22Rv1 (cell line): ENCODE measurements around the gene FLNB.
"Not testable (repeated sequence)": the region's sequence is repeated elsewhere in the genome, so short reads cannot be mapped to it uniquely, and the experiment has no call there.

ENCODE experiments used
- H3K27ac ChIP-seq: fragments of 450-650 bp; 2 replicates; pipeline ENCODE4 v1.5.1; 2017
- CTCF ChIP-seq: fragments of 450-650 bp; IDR thresholded peaks from 2 replicates; pipeline ENCODE4 v1.5.1; 2017; ENCODE audit warnings: mild to moderate bottlenecking
- ZFX ChIP-seq: fragments of 450-650 bp; IDR thresholded peaks from 2 replicates; pipeline ENCODE4 v1.6.1; 2017; ENCODE audit warnings: antibody characterized with exemption, borderline replicate concordance

The FLNB gene

GRCh38 chr3:58051196-58051595 is 43.0 kb downstream of the FLNB start:
- TF ChIP-seq CTCF (no peak), ZFX (no peak)
- no peak overlapping the region for H3K27ac ChIP-seq

GRCh38 chr3:58051658-58052261 is 43.5 kb downstream of the FLNB start:
- H3K27ac ChIP-seq, result 0 out of 2 replicates have a peak overlapping the region, but pooled peaks have one; percentile 22

- no peak for TF ChIP-seq CTCF
- no peak for TF ChIP-seq ZFX
- H3K27ac ChIP-seq, result peak overlapping the region; percentile 22; the same call in 1 of the 2 replicates
Measured at GRCh38 chr3:58052373-58053273, 44.4 kb downstream of the FLNB start.

- TF ChIP-seq ZFX (no peak), CTCF (no peak)
- no peak overlapping the region for H3K27ac ChIP-seq
Measured at GRCh38 chr3:58054652-58055051, 46.4 kb downstream of the FLNB start.

- TF ChIP-seq ZFX, result no peak
- TF ChIP-seq CTCF, result no peak
- H3K27ac ChIP-seq, result no peak overlapping the region
Measured at GRCh38 chr3:58055314-58055713, 47.1 kb downstream of the FLNB start.

GRCh38 chr3:58055891-58056290 is 47.7 kb downstream of the FLNB start:
- not testable (repeated sequence) for H3K27ac ChIP-seq

GRCh38 chr3:58058361-58059263 is 50.4 kb downstream of the FLNB start:
- TF ChIP-seq CTCF, result no peak
- no peak for TF ChIP-seq ZFX
- H3K27ac ChIP-seq, result no peak overlapping the region
